Liver (tissue), 9 donors: Measurements from ENCODE around the gene CFTR. TPM values are rescaled to one million over a fixed set of nuclear protein-coding genes. Genes with fewer than 3 reads are reported as not detected.

Experiments
- DNase-seq: peaks from one replicate; pipeline ENCODE4 v3.0.0-alpha.2; 2017; ENCODE audit warnings: low spot score
- H3K27ac ChIP-seq, 2 donors: one replicate each; pipeline ENCODE4 v1.7.0; 2013; ENCODE audit warnings: inconsistent platforms in 2 of 2, low read length in 2 of 2, control low read depth in 1 of 2, low read depth in 1 of 2, mild to moderate bottlenecking in 1 of 2
- H3K27me3 ChIP-seq, 4 donors: one replicate each; pipeline versions ENCODE4 v1.6.1 to v1.7.0; 2013; ENCODE audit warnings: low read length in 3 of 4, inconsistent platforms in 1 of 4, mild to moderate bottlenecking in 1 of 4, moderate library complexity in 1 of 4; ENCODE audit not compliant: control insufficient read depth in 4 of 4, insufficient read depth in 4 of 4
- H3K36me3 ChIP-seq, 4 donors: one replicate each; pipeline versions ENCODE4 v1.6.1 to v1.7.0; 2013; ENCODE audit warnings: low read length in 3 of 4, mild to moderate bottlenecking in 3 of 4, low read depth in 1 of 4, moderate library complexity in 1 of 4; ENCODE audit not compliant: control insufficient read depth in 4 of 4, insufficient read depth in 3 of 4
- H3K4me1 ChIP-seq, 4 donors: one replicate each; pipeline versions ENCODE4 v1.6.1 to v1.7.0; 2013; ENCODE audit warnings: low read length in 3 of 4, mild to moderate bottlenecking in 3 of 4, moderate library complexity in 1 of 4; ENCODE audit not compliant: control insufficient read depth in 4 of 4, insufficient read depth in 4 of 4
- H3K4me3 ChIP-seq, 3 donors: one replicate each; pipeline versions ENCODE4 v1.6.1 to v1.7.0; 2013; ENCODE audit warnings: low read length in 3 of 3, control low read depth in 1 of 3, low read depth in 1 of 3, mild to moderate bottlenecking in 1 of 3
- H3K9ac ChIP-seq, 2 donors: one replicate each; pipeline ENCODE4 v1.7.0; 2013; ENCODE audit warnings: low read length in 2 of 2, mild to moderate bottlenecking in 2 of 2, moderate library complexity in 2 of 2, control low read depth in 1 of 2, low read depth in 1 of 2
- H3K9me3 ChIP-seq, 4 donors: one replicate each; pipeline versions ENCODE4 v1.6.1 to v1.7.0; 2013; ENCODE audit warnings: low read length in 3 of 4; ENCODE audit not compliant: control insufficient read depth in 4 of 4
- ATF3 ChIP-seq: IDR thresholded peaks from 2 replicates; pipeline ENCODE4 v1.6.1; 2016; ENCODE audit warnings: antibody characterized with exemption
- CTCF ChIP-seq: fragments of 150-350 bp; IDR thresholded peaks from 2 replicates; pipeline ENCODE4 v1.5.1; 2017; ENCODE audit warnings: improper control_type of control experiment, low read depth, low read length; ENCODE audit not compliant: missing input control
- EGR1 ChIP-seq, 2 donors: IDR thresholded peaks; 2 replicates each; pipeline ENCODE4 v1.6.1; 2016 to 2018; ENCODE audit warnings: antibody characterized with exemption in 2 of 2, low read depth in 2 of 2
- FOXA1 ChIP-seq: IDR thresholded peaks from 2 replicates; pipeline ENCODE4 v1.6.1; 2016; ENCODE audit warnings: antibody characterized with exemption
- FOXA2 ChIP-seq: IDR thresholded peaks from 2 replicates; pipeline ENCODE4 v1.6.1; 2016; ENCODE audit warnings: antibody characterized with exemption
- GABPA ChIP-seq, 2 donors: IDR thresholded peaks in 1 of 2; conservative IDR thresholded peaks in 1 of 2; 2 replicates each; pipeline ENCODE4 v1.6.1; 2016; ENCODE audit warnings: antibody characterized with exemption in 2 of 2, mild to moderate bottlenecking in 1 of 2, moderate library complexity in 1 of 2
- HNF4A ChIP-seq, 2 donors: conservative IDR thresholded peaks; 2 replicates each; pipeline ENCODE4 v1.6.1; 2016; ENCODE audit warnings: antibody characterized with exemption in 2 of 2, mild to moderate bottlenecking in 2 of 2
- HNF4G ChIP-seq: IDR thresholded peaks from 2 replicates; pipeline ENCODE4 v1.6.1; 2016; ENCODE audit warnings: antibody characterized with exemption
- JUND ChIP-seq, 2 donors: IDR thresholded peaks; 2 replicates each; pipeline ENCODE4 v1.6.1; 2016; ENCODE audit warnings: antibody characterized with exemption in 2 of 2
- MAX ChIP-seq: IDR thresholded peaks from 2 replicates; pipeline ENCODE4 v1.6.1; 2016; ENCODE audit warnings: antibody characterized with exemption
- NR2F2 ChIP-seq: IDR thresholded peaks from 2 replicates; pipeline ENCODE4 v1.6.1; 2016; ENCODE audit warnings: antibody characterized with exemption
- RAD21 ChIP-seq, 2 donors: IDR thresholded peaks; 2 replicates each; pipeline ENCODE4 v1.6.1; 2016; ENCODE audit warnings: antibody characterized with exemption in 2 of 2, mild to moderate bottlenecking in 2 of 2
- REST ChIP-seq: IDR thresholded peaks from 2 replicates; pipeline ENCODE4 v1.6.1; 2016; ENCODE audit warnings: antibody characterized with exemption, mild to moderate bottlenecking
- RXRA ChIP-seq, 2 donors: IDR thresholded peaks; 2 replicates each; pipeline ENCODE4 v1.6.1; 2017 to 2018; ENCODE audit warnings: antibody characterized with exemption in 2 of 2, mild to moderate bottlenecking in 1 of 2
- SP1 ChIP-seq: IDR thresholded peaks from 2 replicates; pipeline ENCODE4 v1.6.1; 2018; ENCODE audit warnings: antibody characterized with exemption, mild to moderate bottlenecking
- TAF1 ChIP-seq: conservative IDR thresholded peaks from 2 replicates; pipeline ENCODE4 v1.6.1; 2016; ENCODE audit warnings: antibody characterized with exemption, mild to moderate bottlenecking
- YY1 ChIP-seq: IDR thresholded peaks from 2 replicates; pipeline ENCODE4 v1.6.1; 2016; ENCODE audit warnings: antibody characterized with exemption, mild to moderate bottlenecking
- WGBS: extraction: QIAGEN DNeasy Blood & Tissue Kit; methylation state at CpG from one replicate; pipeline ENCODE4 v1.1.7; 2013; 5-methylcytosine and 5-hydroxymethylcytosine counted together
- polyA plus RNA-seq, 2 donors: library from polyadenylated mRNA; stranded (reverse) in 1 of 2; unstranded in 1 of 2; fragments of 200-250 nt in 1 of 2; fragments of >200 nt in 1 of 2; fragmentation: Nextera tagmentation in 1 of 2; extraction: Ambion mirVana in 1 of 2; gene quantifications; one replicate each; pipeline versions ENCODE4 v1.2.1 to v1.2.3, GENCODE V29; 2013 to 2015
- total RNA-seq, 2 donors: library from RNA; depleted of rRNA; stranded (reverse); fragments of >200 nt; gene quantifications; one replicate each; pipeline ENCODE4 v1.2.3, GENCODE V29; 2014
- donor health status: healthy.
- donor health status: healthy.
- donor health status: healthy.
- donor health status: healthy.
- donor health status: healthy.

CFTR gene
- total and polyA plus RNA-seq, 4 donors: 0.75 to 10.5 (median 1.3) TPM

DNA sequence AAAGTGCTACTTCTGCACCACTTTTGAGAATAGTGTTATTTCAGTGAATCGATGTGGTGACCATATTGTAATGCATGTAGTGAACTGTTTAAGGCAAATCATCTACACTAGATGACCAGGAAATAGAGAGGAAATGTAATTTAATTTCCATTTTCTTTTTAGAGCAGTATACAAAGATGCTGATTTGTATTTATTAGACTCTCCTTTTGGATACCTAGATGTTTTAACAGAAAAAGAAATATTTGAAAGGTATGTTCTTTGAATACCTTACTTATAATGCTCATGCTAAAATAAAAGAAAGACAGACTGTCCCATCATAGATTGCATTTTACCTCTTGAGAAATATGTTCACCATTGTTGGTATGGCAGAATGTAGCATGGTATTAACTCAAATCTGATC, 110.4 kb downstream of the CFTR start:
- no peak overlapping the region for H3K27ac ChIP-seq
- WGBS: 93% methylated on average over 1 of the region's 1 CpG

DNA sequence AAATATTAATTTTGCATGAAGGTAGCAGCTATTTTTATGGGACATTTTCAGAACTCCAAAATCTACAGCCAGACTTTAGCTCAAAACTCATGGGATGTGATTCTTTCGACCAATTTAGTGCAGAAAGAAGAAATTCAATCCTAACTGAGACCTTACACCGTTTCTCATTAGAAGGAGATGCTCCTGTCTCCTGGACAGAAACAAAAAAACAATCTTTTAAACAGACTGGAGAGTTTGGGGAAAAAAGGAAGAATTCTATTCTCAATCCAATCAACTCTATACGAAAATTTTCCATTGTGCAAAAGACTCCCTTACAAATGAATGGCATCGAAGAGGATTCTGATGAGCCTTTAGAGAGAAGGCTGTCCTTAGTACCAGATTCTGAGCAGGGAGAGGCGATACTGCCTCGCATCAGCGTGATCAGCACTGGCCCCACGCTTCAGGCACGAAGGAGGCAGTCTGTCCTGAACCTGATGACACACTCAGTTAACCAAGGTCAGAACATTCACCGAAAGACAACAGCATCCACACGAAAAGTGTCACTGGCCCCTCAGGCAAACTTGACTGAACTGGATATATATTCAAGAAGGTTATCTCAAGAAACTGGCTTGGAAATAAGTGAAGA, 112.3 kb downstream of the CFTR start:
- Histone ChIP-seq H3K4me3 (no peak overlapping the region), H3K27me3 (no peaks in the 10 kb centered on the region), H3K9me3 (no peaks in the 10 kb centered on the region), H3K27ac (no peak overlapping the region), H3K4me1 (peaks cover 0 to 10% (median 8%) of the 10 kb centered on the region in 4 donors), H3K9ac (no peak overlapping the region), H3K36me3 (no peaks in the 10 kb centered on the region)
- DNase-seq: no peak
- WGBS: 80% methylated on average over 11 of the region's 11 CpGs
- TF ChIP-seq FOXA1 (no peak), TAF1 (no peak), GABPA (IDR thresholded peaks at IDR 0.05 in 1 of 2, conservative IDR thresholded peaks at IDR 0.05 in 1 of 2) (no peak), RAD21 (IDR thresholded peaks at IDR 0.05) (no peak), MAX (no peak), HNF4A (conservative IDR thresholded peaks at IDR 0.05) (no peak), ATF3 (no peak), RXRA (IDR thresholded peaks at IDR 0.05) (no peak), REST (no peak), JUND (IDR thresholded peaks at IDR 0.05) (no peak)

More for the DNA sequence above, 110.4 kb downstream of the CFTR start:
- Histone ChIP-seq H3K4me1 (peaks cover 0 to 10% (median 8%) of the 10 kb centered on the region in 4 donors), H3K36me3 (no peaks in the 10 kb centered on the region), H3K27me3 (no peaks in the 10 kb centered on the region), H3K9me3 (no peaks in the 10 kb centered on the region), H3K9ac (no peak overlapping the region), H3K4me3 (no peak overlapping the region)
- DNase-seq: no peak
- TF ChIP-seq FOXA2 (no peak), EGR1 (IDR thresholded peaks at IDR 0.05; ENCODE audit: low read depth in 2 of 2) (no peak), CTCF (no peak), TAF1 (no peak), SP1 (no peak), HNF4G (no peak), HNF4A (conservative IDR thresholded peaks at IDR 0.05) (no peak), NR2F2 (no peak), YY1 (no peak), RAD21 (IDR thresholded peaks at IDR 0.05) (no peak), RXRA (IDR thresholded peaks at IDR 0.05) (no peak), REST (no peak)
